B cell (primary cell): Measurements from ENCODE around the gene PCNX3.

ENCODE experiments used
- EZH2 ChIP-seq: IDR thresholded peaks from 2 replicates; pipeline ENCODE4 v1.6.1; 2012; ENCODE audit warnings: borderline replicate concordance, low read depth, mild to moderate bottlenecking, moderate library complexity, low read length; ENCODE audit not compliant: insufficient read depth, poor library complexity, severe bottlenecking
- TF ChIP-seq, protein P1 (sequence below): fragments of 200-600 bp; IDR thresholded peaks from one replicate; pipeline ENCODE4 v1.8.0; 2022; ENCODE audit warnings: antibody characterized with exemption, mild to moderate bottlenecking

DNA sequence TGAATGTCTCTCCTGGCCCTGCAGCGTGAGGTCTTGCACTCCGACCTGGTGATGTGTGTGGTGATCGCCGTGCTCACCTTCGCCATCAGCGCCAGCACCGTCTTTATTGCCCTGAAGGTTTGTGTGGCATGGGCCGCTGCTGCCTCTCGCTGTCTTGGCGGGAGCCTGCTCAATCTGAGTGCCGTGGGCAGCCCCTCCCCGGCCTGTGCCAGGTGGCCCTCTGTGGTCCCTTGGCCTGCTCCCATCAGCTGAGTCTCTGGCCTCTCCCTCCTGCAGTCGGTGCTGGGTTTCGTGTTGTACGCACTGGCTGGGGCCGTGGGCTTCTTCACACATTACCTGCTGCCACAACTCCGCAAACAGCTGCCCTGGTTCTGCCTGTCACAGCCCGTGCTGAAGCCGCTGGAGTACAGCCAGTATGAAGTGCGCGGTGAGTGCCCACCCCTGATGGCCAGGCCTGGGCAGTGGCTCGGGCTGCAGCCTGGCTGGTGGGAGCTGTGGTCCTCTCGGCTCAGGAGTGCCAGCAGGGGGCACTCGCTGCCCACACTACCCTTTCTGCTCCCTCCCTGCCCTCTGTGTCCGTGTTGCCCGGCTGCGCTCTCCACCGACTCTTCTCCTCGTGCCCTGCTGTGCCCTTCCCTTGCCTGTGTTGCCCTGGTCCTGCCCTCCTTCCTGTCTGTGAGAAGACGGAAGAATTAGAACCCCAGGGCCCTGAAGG, 10.2 kb downstream of the PCNX3 start:
- TF ChIP-seq, protein P1, sequence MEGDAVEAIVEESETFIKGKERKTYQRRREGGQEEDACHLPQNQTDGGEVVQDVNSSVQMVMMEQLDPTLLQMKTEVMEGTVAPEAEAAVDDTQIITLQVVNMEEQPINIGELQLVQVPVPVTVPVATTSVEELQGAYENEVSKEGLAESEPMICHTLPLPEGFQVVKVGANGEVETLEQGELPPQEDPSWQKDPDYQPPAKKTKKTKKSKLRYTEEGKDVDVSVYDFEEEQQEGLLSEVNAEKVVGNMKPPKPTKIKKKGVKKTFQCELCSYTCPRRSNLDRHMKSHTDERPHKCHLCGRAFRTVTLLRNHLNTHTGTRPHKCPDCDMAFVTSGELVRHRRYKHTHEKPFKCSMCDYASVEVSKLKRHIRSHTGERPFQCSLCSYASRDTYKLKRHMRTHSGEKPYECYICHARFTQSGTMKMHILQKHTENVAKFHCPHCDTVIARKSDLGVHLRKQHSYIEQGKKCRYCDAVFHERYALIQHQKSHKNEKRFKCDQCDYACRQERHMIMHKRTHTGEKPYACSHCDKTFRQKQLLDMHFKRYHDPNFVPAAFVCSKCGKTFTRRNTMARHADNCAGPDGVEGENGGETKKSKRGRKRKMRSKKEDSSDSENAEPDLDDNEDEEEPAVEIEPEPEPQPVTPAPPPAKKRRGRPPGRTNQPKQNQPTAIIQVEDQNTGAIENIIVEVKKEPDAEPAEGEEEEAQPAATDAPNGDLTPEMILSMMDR = peak; percentile 83
- no peak for TF ChIP-seq EZH2
